Testis (tissue), 3 donors: ENCODE measurements around the gene ZNF780B. TPM values are rescaled to one million over a fixed set of nuclear protein-coding genes. Genes with fewer than 3 reads are reported as not detected.
A peak's percentile ranks its signal among the peaks of the same experiment; 100 is the strongest.

ENCODE experiments used
- DNase-seq: peaks from one replicate; pipeline ENCODE4 v3.0.0-alpha.2; 2019
- H3K27ac ChIP-seq, 2 donors: fragments of 200-600 bp; sonication (generic); one replicate each; pipeline ENCODE4 v1.5.1; 2019
- H3K27me3 ChIP-seq: fragments of 200-600 bp; sonication (generic); one replicate; pipeline ENCODE4 v1.5.1; 2019
- H3K36me3 ChIP-seq: fragments of 200-600 bp; sonication (generic); one replicate; pipeline ENCODE4 v1.5.1; 2017; ENCODE audit warnings: low read depth; ENCODE audit errors: missing control alignments
- H3K4me1 ChIP-seq: fragments of 200-600 bp; sonication (generic); one replicate; pipeline ENCODE4 v1.5.1; 2019
- H3K4me3 ChIP-seq, 2 donors: fragments of 200-600 bp; sonication (generic); one replicate each; pipeline ENCODE4 v1.5.1; 2017 to 2019
- H3K9me3 ChIP-seq: fragments of 200-600 bp; sonication (generic); one replicate; pipeline ENCODE4 v1.5.1; 2017
- POLR2A ChIP-seq: fragments of 450-650 bp; IDR thresholded peaks from one replicate; pipeline ENCODE4 v1.6.1; 2017; ENCODE audit warnings: antibody characterized with exemption, mild to moderate bottlenecking, moderate library complexity
- WGBS, 2 donors: methylation state at CpG; one replicate each; pipeline ENCODE4 v1.1.5; 2018; 5-methylcytosine and 5-hydroxymethylcytosine counted together
- intact Hi-C: fragments of 100-400 bp; cut with DNase I; formaldehyde crosslinking; loops from one replicate; pipeline ENCODE4 v1.15.1; 2023; ENCODE audit warnings: low total_unique reads
- polyA plus RNA-seq: library from polyadenylated mRNA; stranded (reverse); fragments of 350-450 nt; fragmentation: Illumina TruSeq; extraction: RNeasy Lipid Tissue Mini Kit (QIAGEN cat#74804); gene quantifications from one replicate; pipeline ENCODE4 v1.2.3, GENCODE V29; 2014; ENCODE audit warnings: low read depth, low replicate concordance; ENCODE audit not compliant: insufficient read depth
- total RNA-seq, 2 donors: library from RNA; depleted of rRNA; stranded (reverse); fragments of >200 nt; gene quantifications; one replicate each; pipeline ENCODE4 v1.2.3, GENCODE V29; 2016
- TF ChIP-seq, protein P1 (sequence below), 3 experiments: fragments of 450-650 bp in 2 of 3; fragments of 200-600 bp in 1 of 3; sonication (generic) in 1 of 3; IDR thresholded peaks; one replicate each; pipeline ENCODE4 v1.5.1; 2016 to 2019; ENCODE audit warnings: antibody characterized with exemption in 3 of 3, mild to moderate bottlenecking in 2 of 3, moderate library complexity in 1 of 3

The ZNF780B gene
- total and polyA plus RNA-seq, 3 donors from 2014 or later: 5.0 to 18.6 (median 13.5) TPM

DNA sequence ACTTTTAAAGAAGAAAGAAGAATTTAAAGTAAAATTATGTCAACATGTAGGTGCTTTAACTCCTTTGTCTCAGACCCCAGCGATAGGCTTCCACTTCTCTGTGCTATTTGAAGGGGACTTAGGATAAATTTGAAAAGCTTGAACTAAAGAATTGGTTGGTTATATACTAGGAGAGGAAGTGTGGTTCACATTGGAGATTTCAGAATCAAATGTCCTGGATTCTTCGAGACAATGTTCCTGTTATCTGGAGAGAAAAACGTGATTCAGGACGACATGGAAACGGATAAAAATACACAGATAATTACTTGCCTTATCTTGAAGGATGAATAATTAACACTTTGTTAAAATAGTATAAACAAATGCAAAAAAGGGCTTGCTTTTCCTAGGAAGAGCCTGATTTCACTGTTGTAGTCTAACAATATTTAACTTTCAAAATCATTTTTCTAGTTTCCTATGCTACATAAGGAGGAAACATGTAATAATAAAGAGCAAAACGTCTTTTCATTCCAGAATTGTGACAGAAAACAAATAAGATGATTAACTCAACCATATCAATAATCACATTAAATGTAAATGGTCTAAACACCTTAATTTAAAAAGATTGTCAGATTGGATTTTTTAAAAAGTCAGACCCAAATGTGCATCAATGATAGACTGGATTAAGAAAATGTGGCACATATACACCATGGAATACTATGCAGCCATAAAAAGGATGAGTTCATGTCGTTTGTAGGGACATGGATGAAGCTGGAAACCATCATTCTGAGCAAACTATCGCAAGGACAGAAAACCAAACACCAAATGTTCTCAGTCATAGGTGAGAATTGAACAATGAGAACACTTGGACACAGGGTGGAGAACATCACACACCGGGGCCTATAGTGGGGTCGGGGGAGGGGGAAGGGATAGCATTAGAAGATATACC, 35.4 kb upstream of the ZNF780B start:
- WGBS, 2 donors: 31 to 40% methylated on average over 10 of the region's 10 CpGs
- TF ChIP-seq, protein P1, sequence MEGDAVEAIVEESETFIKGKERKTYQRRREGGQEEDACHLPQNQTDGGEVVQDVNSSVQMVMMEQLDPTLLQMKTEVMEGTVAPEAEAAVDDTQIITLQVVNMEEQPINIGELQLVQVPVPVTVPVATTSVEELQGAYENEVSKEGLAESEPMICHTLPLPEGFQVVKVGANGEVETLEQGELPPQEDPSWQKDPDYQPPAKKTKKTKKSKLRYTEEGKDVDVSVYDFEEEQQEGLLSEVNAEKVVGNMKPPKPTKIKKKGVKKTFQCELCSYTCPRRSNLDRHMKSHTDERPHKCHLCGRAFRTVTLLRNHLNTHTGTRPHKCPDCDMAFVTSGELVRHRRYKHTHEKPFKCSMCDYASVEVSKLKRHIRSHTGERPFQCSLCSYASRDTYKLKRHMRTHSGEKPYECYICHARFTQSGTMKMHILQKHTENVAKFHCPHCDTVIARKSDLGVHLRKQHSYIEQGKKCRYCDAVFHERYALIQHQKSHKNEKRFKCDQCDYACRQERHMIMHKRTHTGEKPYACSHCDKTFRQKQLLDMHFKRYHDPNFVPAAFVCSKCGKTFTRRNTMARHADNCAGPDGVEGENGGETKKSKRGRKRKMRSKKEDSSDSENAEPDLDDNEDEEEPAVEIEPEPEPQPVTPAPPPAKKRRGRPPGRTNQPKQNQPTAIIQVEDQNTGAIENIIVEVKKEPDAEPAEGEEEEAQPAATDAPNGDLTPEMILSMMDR (IDR thresholded peaks at IDR 0.05): no peak
- no peak for TF ChIP-seq POLR2A
- peak overlapping the region; percentile 79 to 87 for H3K4me3 ChIP-seq
- H3K27ac ChIP-seq: peak overlapping the region; percentile 86 to 89
- no peaks in the 10 kb centered on the region for H3K36me3 ChIP-seq
- H3K9me3 ChIP-seq: no peaks in the 10 kb centered on the region
- no peak for DNase-seq
- no peaks in the 10 kb centered on the region for H3K27me3 ChIP-seq
- intact Hi-C loops: no loop called here
- peaks cover 7% of the 10 kb centered on the region for H3K4me1 ChIP-seq

DNA sequence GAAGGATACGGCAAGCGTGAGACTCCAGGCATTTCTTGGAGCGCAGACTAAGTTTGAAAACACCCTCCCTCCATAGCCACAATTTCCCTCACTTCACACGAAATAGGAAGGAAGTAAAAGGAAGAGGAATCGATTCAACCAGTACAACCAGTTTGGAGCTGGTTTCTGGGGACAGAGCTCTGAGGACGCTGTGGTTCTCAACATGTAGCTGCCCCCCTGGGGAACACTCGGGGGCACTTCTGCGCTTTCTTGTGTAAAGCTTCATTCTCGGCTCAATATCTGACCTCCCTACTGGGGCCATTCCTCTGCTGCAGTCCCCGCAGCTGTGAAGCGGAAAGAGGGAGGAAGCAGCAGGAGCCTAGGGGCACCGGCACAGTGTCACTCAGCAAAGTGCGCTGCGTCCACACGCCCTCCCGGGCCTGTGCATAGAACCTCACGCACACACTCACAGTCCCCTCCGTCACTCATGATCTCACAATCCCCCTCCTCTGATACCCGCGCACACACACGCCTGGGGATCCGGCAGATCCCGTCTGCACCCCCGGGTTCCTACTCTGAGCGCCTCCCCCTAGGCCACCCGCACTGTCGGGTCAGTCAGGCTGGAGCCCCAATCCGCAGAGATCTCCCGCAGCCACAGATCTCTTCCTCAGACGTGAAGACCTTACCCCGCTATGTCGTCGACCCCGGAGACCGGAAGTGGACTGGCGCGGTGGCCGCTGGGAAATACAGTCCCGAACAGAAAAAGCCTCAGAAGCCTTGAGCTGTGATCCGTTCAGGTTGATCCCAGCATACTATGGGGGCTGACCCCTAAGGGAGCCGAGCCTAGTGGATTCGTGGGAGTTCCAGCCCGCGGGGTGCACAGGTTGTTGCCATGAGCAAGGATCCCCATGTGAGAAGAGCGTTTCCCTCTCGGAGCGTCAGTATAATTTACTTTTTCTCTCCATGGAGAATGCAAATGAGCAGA, 34.5 kb upstream of the ZNF780B start, which contains the start of gene ZNF780A:
TSS of gene ZNF780A (minus strand) at position 703 of the 964 bp plus-strand sequence. CDS start 6,190 bp downstream, outside the sequence.
- TF ChIP-seq POLR2A: no peak
- TF ChIP-seq, protein P1 (IDR thresholded peaks at IDR 0.05): no peak
- H3K4me3 ChIP-seq: peak within 1 kb of the TSS; percentile 79 to 87
- no peaks in the 10 kb centered on the region for H3K27me3 ChIP-seq
- intact Hi-C loops: no loop called here
- WGBS, 2 donors: 0% methylated on average over 29 to 47 of the region's 47 CpGs
- peak within 1 kb of the TSS; percentile 86 to 89 for H3K27ac ChIP-seq
- peaks cover 7% of the 10 kb centered on the region for H3K4me1 ChIP-seq
- DNase-seq: peak; percentile 89
- no peaks in the 10 kb centered on the region for H3K36me3 ChIP-seq
- H3K9me3 ChIP-seq: no peaks in the 10 kb centered on the region

DNA sequence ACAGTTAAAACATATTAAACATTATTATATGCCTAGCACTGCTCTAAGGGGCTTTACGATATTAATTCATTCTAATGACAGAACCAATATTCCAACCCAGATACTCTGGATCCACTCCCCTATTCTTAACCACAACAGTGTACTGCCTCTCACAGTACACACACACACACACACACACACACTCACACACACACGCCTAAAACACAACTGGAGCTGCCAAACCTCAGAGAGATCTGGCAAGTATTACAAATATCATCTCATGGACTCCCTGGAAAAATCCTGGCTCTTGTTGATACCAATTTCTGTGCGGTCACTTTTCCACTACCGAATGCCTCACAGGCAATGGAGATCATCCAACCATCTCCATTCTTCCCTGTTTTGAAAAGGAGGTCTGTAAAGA, 33.4 kb upstream of the ZNF780B start:
- H3K4me3 ChIP-seq: peak overlapping the region; percentile 79 to 87
- no peaks in the 10 kb centered on the region for H3K27me3 ChIP-seq
- DNase-seq: no peak
- no peak overlapping the region for H3K27ac ChIP-seq
- H3K36me3 ChIP-seq: no peaks in the 10 kb centered on the region
- intact Hi-C loops: no loop called here
- 37 to 50% methylated on average over 4 of the region's 4 CpGs for WGBS, 2 donors
- no peak for TF ChIP-seq POLR2A
- TF ChIP-seq, protein P1 (IDR thresholded peaks at IDR 0.05): no peak
- peaks cover 7% of the 10 kb centered on the region for H3K4me1 ChIP-seq
- H3K9me3 ChIP-seq: no peaks in the 10 kb centered on the region

DNA sequence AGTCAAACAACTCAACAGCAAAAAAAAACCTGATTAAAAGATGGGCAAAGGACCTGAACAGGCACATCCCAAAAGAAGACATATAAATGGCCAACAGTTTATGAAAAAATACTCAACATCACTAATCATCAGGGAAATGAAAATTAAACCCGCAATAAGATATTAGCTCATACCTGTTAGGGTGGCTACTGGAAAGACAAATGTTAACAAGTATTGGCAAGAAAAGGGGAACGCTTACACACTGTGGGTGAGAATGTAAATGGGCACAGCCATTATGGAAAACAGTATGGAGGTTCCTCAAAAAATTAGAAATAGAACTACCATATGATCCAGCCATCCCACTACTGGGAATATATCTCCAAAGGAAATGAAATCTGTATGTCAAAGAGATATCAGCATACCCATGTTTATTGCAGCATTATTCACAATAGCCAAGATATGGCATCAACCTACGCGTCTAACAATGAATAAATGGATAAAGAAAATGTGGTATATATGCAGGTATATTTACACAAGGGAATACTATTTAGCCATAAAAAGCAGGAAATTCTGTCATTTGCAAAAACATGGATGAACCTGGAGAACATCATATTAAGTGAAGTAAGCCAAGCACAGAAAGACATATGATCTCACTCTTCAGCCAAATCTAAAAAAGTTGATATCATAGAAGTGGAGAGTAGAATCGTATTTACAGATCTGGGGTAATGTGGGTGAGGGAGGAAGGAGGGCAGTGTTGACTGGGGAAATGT, 32.4 kb upstream of the ZNF780B start:
- 87 to 88% methylated on average over 5 of the region's 5 CpGs for WGBS, 2 donors
- Histone ChIP-seq H3K4me1 (peaks cover 7% of the 10 kb centered on the region), H3K9me3 (no peaks in the 10 kb centered on the region), H3K4me3 (no peak overlapping the region), H3K27me3 (no peaks in the 10 kb centered on the region), H3K36me3 (no peaks in the 10 kb centered on the region), H3K27ac (no peak overlapping the region)
- DNase-seq: no peak
- intact Hi-C loops: no loop called here
- TF ChIP-seq, protein P1 (IDR thresholded peaks at IDR 0.05): no peak
- TF ChIP-seq POLR2A: no peak
